ENCODE measurements around the gene MORC2. TPM values are rescaled to one million over a fixed set of nuclear protein-coding genes. Genes with fewer than 3 reads are reported as not detected.

MORC2 gene
- total and polyA plus RNA-seq, 2 of the 13 experiments (the other 11 are each of a cell fraction or from before 2014, with no cell fraction given): 11.9 to 18.3 TPM

DNA sequence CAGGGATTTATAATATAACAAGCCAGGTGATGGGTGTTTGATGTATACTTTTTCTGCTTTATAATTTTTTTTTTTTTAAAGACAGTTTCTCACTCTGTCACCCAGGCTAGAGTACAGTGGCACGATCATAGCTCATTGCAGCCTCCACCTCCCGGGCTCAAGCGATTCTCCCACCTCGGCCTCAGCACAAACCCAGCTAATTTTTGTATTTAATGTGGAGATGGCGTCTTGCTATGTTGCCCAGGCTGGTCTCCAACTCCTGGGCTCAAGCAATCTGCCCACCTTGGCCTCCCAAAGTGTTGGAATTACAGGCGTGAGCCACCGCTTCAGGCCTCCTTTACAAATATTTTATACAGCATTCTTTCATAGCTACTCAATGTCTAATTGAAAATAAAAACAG is 48.6 kb downstream of the MORC2 start:
- H3K27me3 ChIP-seq (ENCODE audit: control insufficient read depth in 1 of 2, insufficient read depth in 2 of 2, low read length in 2 of 2): no peaks in the 10 kb centered on the region
- in situ Hi-C loops (cut with HindIII; ENCODE audit: extremely low pct_ligation_motif_present, low pct_unique_long_range_greater_than_20kb) (loop anchor here (5.0 kb wide), 1 partner anchor 158 kb away; no protein-coding TSS in a partner anchor), intact Hi-C loops (cut with micrococcal nuclease; ENCODE audit: unreplicated experiment) (loop anchor here (1.0 kb wide), 1 partner anchor 157 kb away; no protein-coding TSS in a partner anchor)
- no peaks in the 10 kb centered on the region for H3K79me2 ChIP-seq (ENCODE audit: insufficient read depth, low read length)
- no peak overlapping the region for H2AFZ ChIP-seq (ENCODE audit: low read length)
- no peaks in the 10 kb centered on the region; the same call in 1 of the 2 replicates for H4K20me1 ChIP-seq (ENCODE audit: insufficient read depth, low read length)
- 0 out of 2 replicates have a peak, but pooled peaks cover 5% of the 10 kb centered on the region for H3K4me1 ChIP-seq (ENCODE audit: insufficient read depth, low read length)
- H3K27ac ChIP-seq (ENCODE audit: extremely low read length, insufficient read depth, low read length): no peak overlapping the region
- H3K9me3 ChIP-seq (ENCODE audit: low read length): peaks cover 5% of the 10 kb centered on the region
- H3K36me3 ChIP-seq (replicated peaks in 1 of 2; ENCODE audit: control insufficient read depth in 1 of 2, insufficient read depth in 2 of 2, low read length in 2 of 2): peaks cover 0 to 6% of the 10 kb centered on the region in 2 experiments; a peak in 2 of 5 replicates
- ATAC-seq: no peak
- no peak for DNase-seq (ENCODE audit: low spot score)
- no peak for TF ChIP-seq ZNF773 (CRISPR knock-in tag; IDR thresholded peaks at IDR 0.05; ENCODE audit: borderline replicate concordance)
- TF ChIP-seq, protein P1, sequence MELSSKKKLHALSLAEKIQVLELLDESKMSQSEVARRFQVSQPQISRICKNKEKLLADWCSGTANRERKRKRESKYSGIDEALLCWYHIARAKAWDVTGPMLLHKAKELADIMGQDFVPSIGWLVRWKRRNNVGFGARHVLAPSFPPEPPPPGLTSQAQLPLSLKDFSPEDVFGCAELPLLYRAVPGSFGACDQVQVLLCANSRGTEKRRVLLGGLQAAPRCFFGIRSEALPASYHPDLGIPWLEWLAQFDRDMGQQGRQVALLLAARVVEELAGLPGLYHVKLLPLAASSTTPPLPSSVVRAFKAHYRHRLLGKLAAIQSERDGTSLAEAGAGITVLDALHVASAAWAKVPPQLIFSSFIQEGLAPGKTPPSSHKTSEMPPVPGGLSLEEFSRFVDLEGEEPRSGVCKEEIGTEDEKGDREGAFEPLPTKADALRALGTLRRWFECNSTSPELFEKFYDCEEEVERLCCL (CRISPR knock-in tag; IDR thresholded peaks at IDR 0.05; ENCODE audit: borderline replicate concordance): no peak
- WGBS (ENCODE audit: low lambda C conversion rate): 71% methylated on average over 7 of the region's 7 CpGs
- POLR2A ChIA-PET: interaction anchor here (0.6 kb wide), 1 partner anchor 370 kb away, joined by 3 read pairs; no protein-coding TSS in a partner anchor
- H3K9ac ChIP-seq (ENCODE audit: insufficient read depth, low read depth, low read length): no peak overlapping the region
- no TSS peak for BruUV-seq (replicated peaks)
- no peak overlapping the region for H3K4me3 ChIP-seq (replicated peaks in 1 of 3; ENCODE audit: insufficient read depth in 1 of 3, low read depth in 2 of 3, low read length in 3 of 3)
- FAIRE-seq: no peak
- CTCF ChIA-PET (ENCODE audit: low intra/inter-chr PET ratio, low total read pairs): interaction anchor here (1.0 to 3.5 kb wide), 3 partner anchors 29 to 229 kb away, joined by 3 to 37 read pairs (median 3); no protein-coding TSS in a partner anchor
- H3K4me2 ChIP-seq (ENCODE audit: low read depth, low read length): no peak overlapping the region

GRCh38 chr22:30918761-30919160 is 49.8 kb downstream of the MORC2 start:
- WGBS (ENCODE audit: low lambda C conversion rate): 82% methylated on average over 7 of the region's 7 CpGs
- in situ Hi-C loops (cut with HindIII; ENCODE audit: extremely low pct_ligation_motif_present, low pct_unique_long_range_greater_than_20kb) (no loop called here), intact Hi-C loops (cut with micrococcal nuclease; ENCODE audit: unreplicated experiment) (no loop called here)
- H3K27me3 ChIP-seq (ENCODE audit: control insufficient read depth in 1 of 2, insufficient read depth in 2 of 2, low read length in 2 of 2): no peaks in the 10 kb centered on the region
- 0 out of 2 replicates have a peak, but pooled peaks cover 5% of the 10 kb centered on the region for H3K4me1 ChIP-seq (ENCODE audit: insufficient read depth, low read length)
- H3K27ac ChIP-seq (ENCODE audit: extremely low read length, insufficient read depth, low read length): no peak overlapping the region
- H3K9ac ChIP-seq (ENCODE audit: insufficient read depth, low read depth, low read length): no peak overlapping the region
- ChIA-PET POLR2A (no interaction called here), CTCF (ENCODE audit: low intra/inter-chr PET ratio, low total read pairs) (no interaction called here)
- no peaks in the 10 kb centered on the region for H3K36me3 ChIP-seq (replicated peaks in 1 of 2; ENCODE audit: control insufficient read depth in 1 of 2, insufficient read depth in 2 of 2, low read length in 2 of 2)
- ATAC-seq (no peak), DNase-seq (ENCODE audit: low spot score) (no peak), FAIRE-seq (no peak)
- no peak overlapping the region for H3K4me2 ChIP-seq (ENCODE audit: low read depth, low read length)
- no peak overlapping the region for H2AFZ ChIP-seq (ENCODE audit: low read length)
- H3K4me3 ChIP-seq (replicated peaks in 1 of 3; ENCODE audit: insufficient read depth in 1 of 3, low read depth in 2 of 3, low read length in 3 of 3): no peak overlapping the region
- no peaks in the 10 kb centered on the region for H3K79me2 ChIP-seq (ENCODE audit: insufficient read depth, low read length)
- BruUV-seq (replicated peaks): no TSS peak
- no peaks in the 10 kb centered on the region for H4K20me1 ChIP-seq (ENCODE audit: insufficient read depth, low read length)
- peaks cover 5% of the 10 kb centered on the region for H3K9me3 ChIP-seq (ENCODE audit: low read length)
- TF ChIP-seq PPARG (CRISPR knock-in tag; conservative IDR thresholded peaks at IDR 0.05) (no peak), KLF16 (CRISPR knock-in tag; IDR thresholded peaks at IDR 0.05) (no peak), IKZF1 (IDR thresholded peaks at IDR 0.05) (no peak), MYNN (CRISPR knock-in tag; IDR thresholded peaks at IDR 0.05; ENCODE audit: low read depth) (no peak), SNAI1 (CRISPR knock-in tag; IDR thresholded peaks at IDR 0.05; ENCODE audit: borderline replicate concordance) (no peak), ZNF790 (CRISPR knock-in tag; IDR thresholded peaks at IDR 0.05; ENCODE audit: borderline replicate concordance) (no peak), JUND (CRISPR knock-in tag; IDR thresholded peaks at IDR 0.05) (no peak), KMT2B (CRISPR knock-in tag; IDR thresholded peaks at IDR 0.05) (no peak), MIXL1 (CRISPR knock-in tag; IDR thresholded peaks at IDR 0.05) (no peak)
- TF ChIP-seq, protein P2, sequence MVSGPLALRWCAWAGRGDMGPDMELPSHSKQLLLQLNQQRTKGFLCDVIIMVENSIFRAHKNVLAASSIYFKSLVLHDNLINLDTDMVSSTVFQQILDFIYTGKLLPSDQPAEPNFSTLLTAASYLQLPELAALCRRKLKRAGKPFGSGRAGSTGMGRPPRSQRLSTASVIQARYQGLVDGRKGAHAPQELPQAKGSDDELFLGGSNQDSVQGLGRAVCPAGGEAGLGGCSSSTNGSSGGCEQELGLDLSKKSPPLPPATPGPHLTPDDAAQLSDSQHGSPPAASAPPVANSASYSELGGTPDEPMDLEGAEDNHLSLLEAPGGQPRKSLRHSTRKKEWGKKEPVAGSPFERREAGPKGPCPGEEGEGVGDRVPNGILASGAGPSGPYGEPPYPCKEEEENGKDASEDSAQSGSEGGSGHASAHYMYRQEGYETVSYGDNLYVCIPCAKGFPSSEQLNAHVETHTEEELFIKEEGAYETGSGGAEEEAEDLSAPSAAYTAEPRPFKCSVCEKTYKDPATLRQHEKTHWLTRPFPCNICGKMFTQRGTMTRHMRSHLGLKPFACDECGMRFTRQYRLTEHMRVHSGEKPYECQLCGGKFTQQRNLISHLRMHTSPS (CRISPR knock-in tag; IDR thresholded peaks at IDR 0.05; ENCODE audit: low read depth): no peak
- TF ChIP-seq, protein P3, sequence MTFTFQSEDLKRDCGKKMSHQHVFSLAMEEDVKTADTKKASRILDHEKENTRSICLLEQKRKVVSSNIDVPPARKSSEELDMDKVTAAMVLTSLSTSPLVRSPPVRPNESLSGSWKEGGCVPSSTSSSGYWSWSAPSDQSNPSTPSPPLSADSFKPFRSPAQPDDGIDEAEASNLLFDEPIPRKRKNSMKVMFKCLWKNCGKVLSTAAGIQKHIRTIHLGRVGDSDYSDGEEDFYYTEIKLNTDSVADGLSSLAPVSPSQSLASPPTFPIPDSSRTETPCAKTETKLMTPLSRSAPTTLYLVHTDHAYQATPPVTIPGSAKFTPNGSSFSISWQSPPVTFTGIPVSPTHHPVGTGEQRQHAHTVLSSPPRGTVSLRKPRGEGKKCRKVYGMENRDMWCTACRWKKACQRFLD (CRISPR knock-in tag; IDR thresholded peaks at IDR 0.05; ENCODE audit: borderline replicate concordance): no peak

Measured in HepG2 (cell line).